ENCODE data around the gene RASL11B.

Gene RASL11B

DNA sequence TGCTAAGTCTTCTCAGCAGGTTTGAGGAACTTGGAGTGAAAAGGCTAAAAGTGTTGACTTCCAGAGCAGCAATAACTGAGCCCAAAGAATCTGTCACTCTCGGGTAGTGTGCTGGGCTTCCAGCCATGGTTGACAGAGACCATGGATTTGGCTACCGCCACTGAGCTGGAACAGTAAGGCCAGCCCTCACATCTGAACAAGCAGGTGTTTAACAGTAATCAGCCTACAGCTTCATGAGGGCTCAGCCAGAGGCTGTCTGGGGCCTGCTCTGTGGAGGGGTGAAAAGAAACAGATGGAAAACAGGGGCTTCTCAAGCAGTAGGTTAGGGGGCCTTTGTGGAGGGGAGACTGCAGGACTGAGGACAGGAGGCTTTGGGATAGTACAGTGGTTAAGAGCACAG is 14.9 kb downstream of the RASL11B start:
- DNase-seq, result no peak

- no peak for DNase-seq
These were observed 15.6 kb downstream of the RASL11B start for GRCh38 chr4:52877694-52878093.

DNA sequence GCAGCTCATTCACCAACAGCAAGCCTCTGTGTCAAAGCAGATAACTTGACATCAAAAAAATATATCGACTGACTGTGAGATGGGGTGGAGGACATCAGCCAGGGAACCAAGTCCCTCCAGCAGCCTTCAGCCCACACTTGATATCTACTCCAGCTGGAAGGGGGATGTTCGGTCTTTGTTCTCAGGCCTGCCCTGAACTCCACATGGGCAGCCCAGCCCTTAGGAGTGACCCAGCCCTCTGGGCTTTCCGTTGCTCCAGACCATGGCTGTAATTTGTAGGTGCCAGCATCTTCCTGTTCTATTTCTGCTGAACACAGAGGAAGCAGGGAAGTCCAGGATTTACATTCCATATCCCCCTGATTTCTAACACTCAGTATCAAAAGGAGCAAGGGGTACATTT is 17.4 kb downstream of the RASL11B start:
- DNase-seq, result no peak

DNA sequence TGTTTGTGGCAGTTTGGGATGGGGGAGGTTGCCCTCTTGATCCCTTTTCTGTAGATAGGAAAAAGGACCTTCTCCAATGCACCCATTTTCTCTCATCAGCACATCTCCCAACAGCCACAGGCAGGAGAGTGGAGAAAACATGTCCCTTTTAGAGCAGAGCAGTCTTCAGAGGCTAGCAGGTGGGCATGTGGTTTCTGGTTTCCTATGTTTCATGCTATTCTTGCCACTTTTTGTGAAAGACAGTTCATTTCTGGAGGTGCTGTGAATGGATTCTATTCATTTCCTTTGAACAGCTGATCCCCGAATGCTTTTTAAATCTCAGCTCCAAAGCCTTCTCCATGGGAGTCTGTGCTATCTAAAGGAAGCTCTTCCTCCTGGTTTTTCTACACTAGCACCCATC is 18.9 kb downstream of the RASL11B start:
- no peak for DNase-seq

- no peak for DNase-seq
These were observed 21.1 kb downstream of the RASL11B start for GRCh38 chr4:52883183-52883621.

DNA sequence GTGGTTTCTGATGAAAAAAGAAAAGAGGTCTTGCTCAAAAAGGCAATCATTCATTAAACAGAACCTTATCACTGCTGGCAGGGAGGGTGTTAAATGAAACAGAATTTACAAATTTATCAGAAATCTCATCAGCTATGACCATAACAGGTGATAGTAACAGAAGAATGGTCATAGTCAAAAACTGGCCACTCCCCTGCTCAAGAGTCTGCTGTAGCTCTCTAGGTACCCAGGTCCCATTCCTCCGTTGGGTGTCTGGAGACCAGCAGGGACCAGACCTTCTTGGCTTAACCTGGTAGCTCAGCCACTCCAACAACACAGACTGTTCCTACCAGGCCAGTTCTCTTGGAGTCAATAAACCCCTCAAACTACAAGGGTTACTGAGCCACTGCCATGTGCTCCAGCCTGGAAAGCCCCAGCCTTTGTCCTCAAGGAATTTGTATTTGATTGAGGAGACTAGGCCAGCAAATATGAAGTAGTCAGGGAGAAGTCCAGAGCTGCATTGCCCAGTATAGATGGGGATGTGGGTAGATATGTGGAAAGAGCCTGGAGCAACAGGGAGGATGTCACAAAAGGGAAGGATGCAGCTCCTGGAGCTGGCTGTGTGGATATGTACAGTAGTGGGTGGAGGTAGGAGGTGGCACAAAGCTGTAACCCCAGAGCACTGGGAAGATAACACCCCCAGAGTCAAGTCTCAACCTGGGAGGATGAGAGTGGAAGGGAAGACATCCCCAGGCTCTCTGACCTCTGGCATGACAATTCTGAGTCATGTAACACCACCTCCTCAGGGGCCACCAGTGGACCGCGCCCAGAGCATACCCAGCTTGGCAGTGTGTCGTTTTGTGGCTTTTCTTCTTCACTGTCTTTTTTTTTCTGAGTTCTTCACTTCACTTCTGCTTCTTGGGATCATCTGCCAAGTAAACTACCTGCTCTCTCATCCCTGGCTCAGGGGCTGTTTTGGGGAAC is 21.9 kb downstream of the RASL11B start:
- no peak for DNase-seq

GRCh38 chr4:52884994-52885393 is 22.9 kb downstream of the RASL11B start:
- DNase-seq, result no peak

DNA sequence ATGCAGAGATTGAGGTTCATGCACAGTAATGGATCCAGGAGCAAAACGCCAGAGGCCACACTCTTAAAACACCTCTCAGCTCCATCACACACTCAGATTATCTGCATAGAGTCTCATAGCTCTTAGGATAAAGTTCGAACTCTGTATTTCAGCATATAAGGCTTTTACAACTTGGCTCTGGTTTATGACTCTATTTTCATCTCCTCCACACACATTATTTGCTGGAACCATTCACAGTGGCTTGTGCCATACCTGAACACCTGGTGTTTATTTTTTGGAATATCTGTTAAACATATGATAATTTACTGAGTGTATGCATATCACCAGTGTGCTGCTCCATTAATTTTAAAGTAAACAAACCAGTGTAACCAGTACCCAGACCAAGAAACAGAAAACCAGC is 27.2 kb downstream of the RASL11B start:
- no peak for DNase-seq

- DNase-seq, result peak; percentile 64
These were observed 27.8 kb downstream of the RASL11B start for GRCh38 chr4:52889778-52890520.

GRCh38 chr4:52890521-52890791 is 28.3 kb downstream of the RASL11B start:
- peak; percentile 14 for DNase-seq

- DNase-seq, result no peak
These were observed 29.6 kb downstream of the RASL11B start for GRCh38 chr4:52891743-52892142.

GRCh38 chr4:52892880-52893279 is 30.8 kb downstream of the RASL11B start:
- DNase-seq, result no peak

- DNase-seq, result no peak
These were observed 32.3 kb downstream of the RASL11B start for GRCh38 chr4:52894443-52894842.

DNA sequence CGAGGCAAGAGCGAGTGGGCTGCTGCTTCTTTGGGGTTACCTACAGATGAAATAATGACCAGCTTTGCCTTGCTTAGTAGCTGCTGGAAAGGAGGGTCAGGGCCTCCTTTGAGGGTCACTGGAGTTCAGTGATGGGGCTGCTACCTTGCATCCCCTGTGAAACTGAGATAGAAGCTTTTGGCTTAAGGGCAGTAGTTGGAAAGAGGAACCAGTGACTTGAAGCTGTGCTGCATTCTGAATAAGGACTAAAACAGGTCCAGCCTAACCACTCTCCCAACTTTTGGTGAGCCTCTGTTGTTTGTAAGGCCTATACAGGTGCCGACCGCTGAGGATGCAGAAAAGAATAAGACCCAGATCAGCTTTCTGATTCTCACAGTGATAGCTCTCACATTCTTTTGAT is 41.2 kb downstream of the RASL11B start:
- DNase-seq, result no peak

DNA sequence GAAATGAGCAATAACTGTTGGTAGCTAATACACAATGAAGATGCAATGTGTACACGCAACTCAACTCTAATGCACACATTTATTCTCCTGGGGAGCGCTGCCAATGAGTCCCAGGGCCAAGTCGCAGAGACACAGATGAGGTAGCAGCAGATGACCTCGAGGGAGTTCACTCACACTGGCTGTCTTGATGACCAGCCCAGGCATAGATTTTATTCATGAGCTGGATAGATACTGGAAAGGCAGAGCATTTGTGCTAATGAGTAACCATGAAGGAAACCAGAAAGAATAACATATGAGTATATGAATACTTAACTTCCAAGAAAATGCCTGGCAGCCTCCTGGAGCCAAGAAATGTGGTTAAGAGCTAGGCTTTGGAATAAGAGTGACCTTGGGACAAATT is 42.3 kb downstream of the RASL11B start:
- no peak for DNase-seq

DNA sequence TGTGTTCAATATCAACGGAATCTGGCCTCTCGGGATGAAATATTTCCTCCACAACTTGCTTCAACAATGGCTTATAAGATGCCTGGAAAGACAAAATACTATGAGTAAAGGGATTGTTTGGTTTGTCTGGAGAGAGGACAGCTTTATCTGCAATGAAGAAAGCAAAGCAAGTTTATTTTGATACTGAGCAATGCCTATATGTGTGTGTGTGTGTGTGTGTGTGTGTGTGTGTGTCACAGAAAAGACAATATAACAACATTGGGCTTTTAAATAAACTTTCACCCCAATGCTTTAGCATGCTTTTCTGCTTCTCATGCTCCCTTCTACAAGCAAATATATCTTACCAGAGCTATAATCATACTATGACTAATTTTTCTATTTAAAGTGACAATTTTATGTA is 45.4 kb downstream of the RASL11B start:
- DNase-seq, result no peak

DNA sequence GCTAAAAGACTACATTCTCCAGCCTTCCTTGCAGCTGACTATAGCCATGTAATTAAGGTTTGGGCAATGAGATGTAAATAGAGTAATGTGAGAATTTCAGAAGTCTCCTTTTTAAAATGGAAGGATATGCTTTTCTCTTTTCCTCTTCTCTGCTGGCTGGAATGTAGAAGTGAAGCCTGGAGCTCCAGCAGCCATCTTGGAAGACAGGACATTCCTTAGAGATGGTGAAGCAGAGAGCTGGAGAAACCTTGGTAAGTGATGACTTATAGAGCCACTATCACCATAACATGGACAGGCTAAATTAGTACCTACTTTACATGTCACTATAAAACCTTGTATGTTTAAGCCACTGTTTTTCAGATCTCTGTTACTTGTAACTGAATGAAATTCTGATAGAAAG is 48.0 kb downstream of the RASL11B start:
- DNase-seq, result no peak

DNA sequence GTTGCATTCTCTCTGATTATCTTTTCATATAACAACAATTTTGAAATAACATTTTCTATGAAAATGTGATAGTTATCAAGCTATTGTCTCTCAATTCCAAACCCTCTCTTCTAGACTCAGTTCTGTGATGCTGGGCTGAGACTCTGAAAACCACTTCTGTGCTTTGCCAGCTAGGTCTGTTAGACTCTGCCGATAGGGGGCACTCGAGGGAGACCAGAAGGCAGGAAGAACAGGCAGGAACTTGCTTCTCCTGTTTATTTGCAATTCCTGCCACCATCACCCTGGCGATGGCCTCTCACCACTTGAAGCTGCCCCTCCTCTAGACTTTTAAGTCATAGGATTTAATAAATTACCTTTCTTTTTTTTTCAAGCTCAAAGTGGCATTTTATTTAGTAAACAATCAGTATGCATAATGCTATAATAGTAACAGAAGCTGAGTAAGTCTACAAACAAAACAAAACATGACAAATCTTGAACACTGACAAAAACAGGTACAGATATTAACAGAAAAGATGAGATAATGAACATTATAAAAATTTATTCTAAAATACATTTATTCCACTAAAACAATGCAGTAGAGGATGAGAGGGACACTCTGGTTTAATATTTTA is 49.7 kb downstream of the RASL11B start:
- peak; percentile 83 for DNase-seq

DNA sequence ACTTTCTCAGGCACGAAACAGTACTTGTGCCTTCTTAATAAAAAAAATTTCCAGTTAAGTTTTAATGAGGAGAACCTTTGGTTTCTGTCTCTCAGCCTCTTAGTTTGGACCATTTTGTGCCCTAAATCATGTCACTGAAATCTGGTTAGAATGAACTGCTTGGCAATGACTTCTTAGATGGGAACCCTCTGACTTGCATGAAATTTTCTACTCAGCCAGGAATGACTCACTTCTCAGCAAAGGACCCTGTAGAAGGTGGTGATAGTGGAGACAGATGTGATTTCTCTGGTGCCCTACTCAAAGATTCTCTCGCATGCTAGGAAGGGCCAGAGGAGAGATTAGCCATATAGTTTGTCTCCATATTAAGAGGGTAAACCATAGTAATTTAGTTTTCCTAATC is 50.5 kb downstream of the RASL11B start:
- no peak for DNase-seq

DNA sequence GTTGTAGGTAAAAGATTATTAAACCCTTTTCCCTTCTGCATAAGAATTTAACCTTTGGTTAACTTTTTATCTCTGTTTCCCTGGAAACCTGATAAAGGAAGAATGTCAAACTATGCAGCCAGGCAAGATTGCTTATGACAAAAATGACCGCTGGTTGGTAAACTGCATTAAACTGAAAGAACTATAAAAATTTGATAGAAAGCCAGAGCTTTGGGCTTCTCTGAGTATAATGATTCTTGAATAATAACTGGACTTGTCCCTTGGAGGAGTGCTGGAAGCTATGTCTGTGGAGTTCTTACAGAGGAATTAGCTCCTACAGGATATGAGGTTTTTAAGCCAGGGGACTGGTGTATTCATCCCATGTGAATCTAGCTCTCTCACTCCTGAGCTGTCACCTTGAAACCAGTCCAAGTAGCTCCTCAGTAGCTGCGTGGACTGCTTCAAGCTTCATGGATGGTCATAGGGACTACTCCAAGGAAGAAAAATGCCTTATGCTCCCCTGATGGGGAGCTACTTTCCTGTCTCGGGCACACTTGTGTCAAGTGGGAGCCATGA is 52.0 kb downstream of the RASL11B start:
- no peak for DNase-seq

- DNase-seq, result no peak
These were observed 53.1 kb downstream of the RASL11B start for GRCh38 chr4:52915191-52915590.

DNA sequence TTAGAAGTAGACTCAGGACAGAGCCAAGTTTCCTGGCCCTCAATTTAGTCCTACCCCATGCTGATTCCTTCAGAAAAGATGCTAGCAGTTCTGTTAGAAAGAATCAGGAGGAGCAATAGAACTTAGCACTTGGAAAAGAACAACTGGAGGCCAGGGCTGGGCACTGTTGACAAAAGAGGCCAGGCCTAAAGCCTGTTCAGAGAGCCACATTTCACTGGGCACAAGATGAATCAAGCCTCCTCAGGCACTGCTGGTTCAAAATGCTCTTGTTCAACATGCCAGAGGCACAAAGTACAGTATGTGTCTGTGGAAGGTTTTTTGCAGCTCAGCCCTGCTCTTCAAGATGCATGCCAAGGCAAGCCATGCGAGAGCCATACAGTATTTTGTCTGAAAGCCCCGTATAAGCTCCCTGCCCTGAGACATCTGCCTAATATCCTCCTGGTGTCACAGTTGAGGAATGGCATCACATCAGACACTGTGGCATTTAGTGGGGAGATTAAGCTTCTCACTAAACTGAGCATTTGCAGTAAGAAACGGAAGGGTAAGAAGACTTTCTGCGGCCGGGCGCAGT is 53.7 kb downstream of the RASL11B start:
- no peak for DNase-seq

All from activated CD4-positive, alpha-beta T cell treated with anti-CD3 and anti-CD28 coated beads, Interleukin-2, Interleukin-6, amounts not matched to agents 100 ng/mL and 50 ng/mL, durations not matched to agents 16 hours and 8 hours (primary cell).